ENCODE measurements around the gene OSTN.
"Not testable (repeated sequence)": the region's sequence is repeated elsewhere in the genome, so short reads cannot be mapped to it uniquely, and the experiment has no call there.

The OSTN gene

DNA sequence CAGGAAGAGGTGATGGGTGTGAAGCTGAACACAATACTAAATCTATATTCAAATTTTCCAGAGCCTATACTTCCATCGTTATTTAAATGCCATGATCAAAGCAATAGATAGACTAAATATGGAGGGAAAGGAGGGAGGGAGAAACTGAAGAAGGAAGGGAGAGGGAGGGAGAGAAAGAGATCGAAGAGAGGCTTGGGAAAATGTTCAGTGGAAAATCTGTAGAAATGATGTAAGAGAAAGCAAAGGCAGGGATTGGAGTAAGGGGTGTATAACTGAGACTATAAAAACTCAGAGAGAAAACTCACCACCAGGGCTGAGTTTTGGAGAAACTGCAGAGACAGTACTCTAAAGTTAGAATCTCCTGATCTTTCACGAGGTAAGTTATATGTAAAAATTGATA lies at the start of gene OSTN:
OSTN (plus strand) TSS at position 310 of the 400 bp plus-strand sequence. CDS start 13,292 bp downstream, outside the sequence.
- no peak for DNase-seq

DNA sequence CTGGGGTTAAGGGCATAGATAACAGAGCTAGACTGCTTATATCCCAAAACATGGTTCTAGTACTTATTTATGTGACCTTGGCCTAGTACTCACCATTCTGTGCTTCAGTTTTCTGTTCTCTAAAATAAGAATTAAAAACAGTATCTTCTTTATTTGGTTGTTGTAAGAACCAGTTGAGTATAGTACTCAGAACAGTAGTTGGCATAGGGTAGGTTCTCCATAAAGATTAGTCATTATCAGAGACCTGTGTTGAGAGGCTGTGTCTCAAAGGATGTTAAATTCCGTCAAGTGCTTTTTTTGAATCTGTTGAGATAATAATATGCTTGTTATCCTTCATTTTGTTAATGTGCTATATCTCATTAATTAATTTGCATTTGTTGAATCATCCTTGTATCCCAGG lies 47.4 kb upstream of the OSTN start:
- no peak for DNase-seq

DNA sequence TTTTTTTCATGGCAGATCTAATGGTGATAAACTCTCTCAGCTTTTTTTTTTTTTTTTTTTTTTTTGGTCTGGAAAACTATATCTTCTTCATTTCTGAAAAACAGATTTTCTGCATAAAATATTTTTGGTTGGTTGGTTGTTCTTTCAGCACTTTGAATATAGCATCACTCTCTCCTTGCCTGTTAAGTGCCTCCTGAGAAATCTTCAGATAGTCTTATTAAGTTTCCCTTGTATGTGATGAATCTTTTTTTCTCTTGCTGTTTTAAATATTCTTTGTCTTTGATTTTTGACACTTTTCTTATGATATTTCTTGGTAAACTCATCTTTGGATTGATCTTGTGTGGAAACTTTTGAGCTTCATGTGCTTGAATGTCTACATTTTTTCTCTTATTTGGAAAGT lies 44.2 kb upstream of the OSTN start:
- no peak for DNase-seq

DNA sequence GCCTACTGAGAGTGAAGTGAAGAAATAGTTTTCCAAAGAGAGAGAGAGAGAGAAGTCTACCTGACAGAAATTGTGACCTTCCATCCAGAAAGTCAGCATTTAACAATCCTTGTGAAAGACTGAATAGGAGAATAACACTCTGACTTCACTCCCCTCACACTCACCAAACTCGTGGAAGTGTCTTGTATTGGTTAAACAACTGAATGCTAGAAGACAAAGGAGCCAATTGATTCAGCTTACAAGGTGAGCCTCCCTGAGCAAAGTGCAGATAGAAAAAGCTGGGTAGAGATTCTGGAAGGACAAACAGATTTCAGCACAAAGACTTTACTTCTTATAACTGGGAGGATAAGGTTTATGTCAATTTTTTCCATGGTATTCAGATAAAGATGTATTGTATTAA lies 40.8 kb upstream of the OSTN start:
- DNase-seq, result no peak

DNA sequence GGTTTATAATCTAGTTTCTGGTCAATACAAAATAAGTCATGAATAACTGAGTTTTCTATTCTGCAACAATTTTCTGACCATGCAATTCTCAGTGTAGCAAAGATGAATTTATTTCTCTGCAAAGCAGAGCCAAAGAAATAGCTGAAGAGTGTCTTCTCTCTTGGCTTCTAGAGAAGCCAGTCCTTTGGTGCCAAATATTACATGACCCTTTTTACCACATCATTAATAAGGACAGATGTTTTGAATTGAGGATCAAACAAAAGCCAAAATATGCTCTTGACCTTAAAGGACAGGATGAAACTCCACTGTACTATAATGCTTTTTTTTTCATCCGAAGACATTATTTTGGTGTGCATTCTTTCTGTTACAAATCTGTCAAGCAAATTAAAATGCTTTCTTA lies 40.2 kb upstream of the OSTN start:
- DNase-seq, result no peak

GRCh38 chr3:191165802-191166201 lies 33.2 kb upstream of the OSTN start:
- no peak for DNase-seq

DNA sequence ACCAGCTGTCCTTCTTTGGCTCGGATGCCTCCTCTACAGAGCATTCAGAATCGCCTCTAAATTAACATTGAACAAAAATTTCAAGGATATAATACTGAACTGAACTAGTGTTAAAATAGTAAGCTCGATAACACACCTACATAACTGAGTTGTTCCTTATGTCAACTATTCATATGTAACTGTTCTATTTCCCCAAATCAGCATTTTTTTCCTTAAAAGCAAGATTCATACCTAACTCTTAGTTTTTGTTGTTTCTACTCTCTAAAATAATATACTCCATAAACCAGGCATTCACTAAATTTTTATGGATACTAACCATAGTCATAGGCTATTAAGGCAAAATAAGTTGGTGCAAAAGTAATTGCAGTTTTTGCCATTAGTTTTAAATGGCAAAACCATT lies 32.7 kb upstream of the OSTN start:
- DNase-seq, result no peak

DNA sequence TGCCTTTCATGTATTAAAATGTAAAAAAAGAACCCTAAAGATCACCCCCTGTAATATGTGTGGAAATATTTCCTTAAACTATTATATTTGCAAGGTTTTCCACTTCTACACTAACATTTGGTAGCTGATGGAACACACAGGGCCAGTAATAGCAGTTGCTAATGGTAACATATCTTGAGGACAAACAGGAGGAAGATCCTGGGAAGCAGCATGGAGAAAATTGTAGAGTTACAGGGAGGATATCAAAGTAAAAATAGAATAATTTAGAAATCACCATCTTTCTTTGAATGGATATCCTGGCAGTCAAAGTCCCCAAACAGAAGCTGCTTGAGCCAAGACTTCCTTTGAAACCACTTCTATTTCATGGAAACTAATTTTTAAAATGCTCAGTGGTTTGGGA lies 29.5 kb upstream of the OSTN start:
- DNase-seq, result no peak

DNA sequence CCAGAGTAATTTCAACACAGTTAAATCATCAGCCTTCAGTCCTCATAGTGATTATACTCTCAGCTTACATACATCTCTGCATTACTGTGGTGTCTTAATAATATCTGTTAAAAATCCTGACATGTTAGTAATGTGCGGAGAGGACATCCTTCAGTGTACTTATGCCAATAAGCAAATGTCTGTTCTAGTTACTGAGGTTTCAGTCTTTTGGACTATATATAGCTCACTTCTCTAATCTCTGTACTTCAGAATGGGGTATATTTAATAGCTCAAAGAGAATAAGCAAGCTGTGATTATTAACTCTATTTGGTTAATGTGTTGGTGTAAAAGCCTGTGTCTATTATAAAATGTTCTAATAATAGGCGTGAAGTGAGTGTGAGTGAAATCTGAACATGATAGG lies 28.9 kb upstream of the OSTN start:
- DNase-seq, result no peak

GRCh38 chr3:191175102-191175501 lies 23.9 kb upstream of the OSTN start:
- DNase-seq, result no peak

DNA sequence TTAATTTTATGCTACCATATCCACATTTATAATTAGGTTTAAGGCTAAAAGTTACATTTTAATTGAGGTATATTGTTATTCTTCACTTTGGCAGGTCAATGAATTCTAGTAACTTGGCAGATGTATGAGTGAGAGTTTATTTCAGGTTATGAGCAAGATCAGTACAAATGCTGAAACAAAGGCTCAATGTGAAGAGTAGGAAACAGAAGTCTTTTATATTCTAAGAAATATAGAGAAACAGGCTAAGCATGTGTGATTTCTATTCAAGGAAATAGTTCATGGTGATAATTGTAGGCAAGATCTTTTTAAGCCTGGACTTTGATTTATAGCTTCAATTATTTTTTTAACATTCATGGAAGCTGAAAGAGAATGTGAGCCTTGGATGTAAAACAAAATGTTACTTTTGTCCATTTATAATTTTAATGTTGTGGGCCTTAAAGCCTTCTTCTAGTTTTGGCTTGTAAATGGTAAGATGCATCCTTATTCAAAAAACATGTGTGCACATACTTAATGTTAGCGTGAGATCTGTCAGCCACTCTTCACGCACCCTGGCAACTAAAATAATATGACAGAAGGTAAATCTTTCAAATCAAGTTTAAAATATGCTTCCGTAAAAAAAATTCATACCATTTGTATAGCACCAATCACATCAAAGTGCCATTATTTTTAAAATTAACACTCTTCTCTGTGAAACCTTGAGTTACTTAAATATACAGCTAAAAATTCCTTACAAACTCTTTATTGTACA lies 22.8 kb upstream of the OSTN start:
- DNase-seq, result no peak

DNA sequence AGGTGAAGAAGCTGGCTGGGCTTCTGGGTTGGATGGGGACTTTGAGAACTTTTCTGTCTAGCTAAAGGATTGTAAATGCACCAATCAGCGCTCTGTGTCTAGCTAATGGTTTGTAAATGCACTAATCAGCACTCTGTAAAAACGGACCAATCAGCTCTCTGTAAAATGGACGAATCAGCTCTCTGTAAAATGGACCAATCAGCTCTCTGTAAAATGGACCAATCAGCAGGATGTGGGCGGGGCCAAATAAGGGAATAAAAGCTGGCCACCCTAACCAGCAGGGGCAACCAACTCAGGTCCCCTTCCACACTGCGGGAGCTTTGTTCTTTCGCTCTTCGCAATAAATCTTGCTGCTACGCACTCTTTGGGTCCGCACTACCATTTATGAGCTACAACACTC lies 13.7 kb upstream of the OSTN start:
- DNase-seq, result not testable (repeated sequence)

DNA sequence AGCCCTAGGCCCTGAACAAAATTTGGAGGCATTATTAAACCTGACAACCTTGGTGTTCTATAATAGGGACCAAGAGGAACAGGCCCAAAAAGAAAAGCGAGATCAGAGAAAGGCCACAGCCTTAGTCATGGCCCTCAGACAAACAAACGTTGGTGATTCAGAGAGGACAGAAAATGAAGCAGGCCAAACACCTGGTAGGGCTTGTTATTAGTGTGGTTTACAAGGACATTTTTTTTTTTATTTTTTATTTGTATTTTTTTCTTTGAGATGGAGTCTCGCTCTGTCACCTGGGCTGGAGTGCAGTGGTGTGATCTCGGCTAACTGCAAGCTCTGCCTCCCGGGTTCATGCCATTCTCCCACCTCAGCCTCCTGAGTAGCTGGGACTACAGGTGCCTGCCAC lies 10.8 kb upstream of the OSTN start:
- DNase-seq, result not testable (repeated sequence)

DNA sequence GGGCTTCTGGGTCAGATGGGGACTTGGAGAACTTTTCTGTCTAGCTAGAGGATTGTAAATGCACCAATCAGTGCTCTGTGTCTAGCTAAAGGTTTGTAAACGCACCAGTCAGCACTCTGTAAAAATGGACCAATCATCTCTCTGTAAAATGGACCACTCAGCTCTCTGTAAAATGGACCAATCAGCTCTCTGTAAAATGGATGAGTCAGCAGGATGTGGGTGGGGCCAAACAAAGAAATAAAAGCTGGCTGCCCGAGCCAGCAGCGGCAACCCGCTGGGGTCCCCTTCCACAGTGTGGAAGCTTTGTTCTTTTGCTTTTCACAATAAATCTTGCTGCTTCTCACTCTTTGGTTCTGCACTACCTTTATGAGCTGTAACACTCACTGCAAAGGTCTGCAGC lies 6.8 kb upstream of the OSTN start:
- DNase-seq, result not testable (repeated sequence)

- no peak for DNase-seq
Observed at GRCh38 chr3:191192941-191193340, 6.1 kb upstream of the OSTN start.

GRCh38 chr3:191197761-191198306 lies 1.2 kb upstream of the OSTN start:
- no peak for DNase-seq

DNA sequence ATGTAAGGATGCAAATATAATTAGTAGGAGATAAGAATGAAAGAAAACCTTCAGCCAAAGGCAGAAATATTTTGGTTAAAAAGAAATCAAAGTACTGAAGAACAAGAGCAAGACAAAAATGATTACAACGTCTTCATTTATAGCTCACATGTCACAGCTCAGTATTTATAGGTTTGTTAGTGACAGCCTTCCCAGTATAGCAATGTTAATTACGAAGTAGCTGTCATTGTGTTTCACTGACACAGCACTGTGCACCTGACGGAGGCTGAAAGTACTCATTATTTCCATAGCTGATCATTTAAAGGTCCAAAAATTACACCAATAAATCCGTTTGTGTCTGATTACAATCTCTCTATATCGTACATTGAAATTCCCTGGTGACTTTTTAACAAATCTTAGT lies 561 bp upstream of the OSTN start:
- no peak for DNase-seq

GRCh38 chr3:191210032-191210431 lies 11.0 kb downstream of the OSTN start:
- no peak for DNase-seq

DNA sequence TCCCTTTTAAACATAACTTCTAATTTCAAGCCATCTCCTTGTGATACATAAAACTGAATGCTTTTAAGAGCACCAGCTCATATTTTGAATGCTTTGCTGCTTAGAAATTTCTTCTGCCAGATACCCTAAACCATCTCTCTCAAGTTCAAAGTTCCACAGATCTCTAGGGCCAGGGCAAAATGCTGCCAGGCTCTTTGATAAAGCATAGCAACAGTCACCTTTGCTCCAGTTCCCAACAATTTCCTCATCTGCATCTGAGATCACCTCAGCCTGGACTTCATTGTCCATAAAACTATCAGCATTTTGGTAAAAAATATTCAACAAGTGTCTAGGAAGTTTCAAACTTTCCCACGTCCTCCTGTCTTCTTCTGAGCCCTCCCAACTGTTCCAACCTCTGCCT lies 17.5 kb downstream of the OSTN start:
- DNase-seq, result no peak

- DNase-seq, result no peak
Observed at GRCh38 chr3:191217301-191217700, 18.3 kb downstream of the OSTN start.

DNA sequence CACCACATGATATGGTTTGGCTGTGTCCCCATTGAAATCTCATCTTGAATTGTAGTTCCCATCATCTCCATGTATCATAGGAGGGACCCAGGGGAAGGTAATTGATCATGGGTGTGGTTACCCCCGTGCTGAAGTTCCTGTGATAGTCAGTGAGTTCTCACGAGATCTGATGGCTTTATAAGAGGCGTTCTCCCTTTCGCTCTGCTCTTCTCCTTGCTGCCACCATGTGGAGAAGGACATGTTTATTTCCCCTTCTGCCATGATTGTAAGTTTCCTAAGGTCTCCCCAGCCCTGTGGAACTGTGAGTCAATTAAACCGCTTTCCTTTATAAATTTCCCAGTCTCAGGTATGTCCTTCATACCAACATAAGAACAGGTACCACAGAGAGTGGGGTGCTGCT lies 21.9 kb downstream of the OSTN start:
- no peak for DNase-seq

DNA sequence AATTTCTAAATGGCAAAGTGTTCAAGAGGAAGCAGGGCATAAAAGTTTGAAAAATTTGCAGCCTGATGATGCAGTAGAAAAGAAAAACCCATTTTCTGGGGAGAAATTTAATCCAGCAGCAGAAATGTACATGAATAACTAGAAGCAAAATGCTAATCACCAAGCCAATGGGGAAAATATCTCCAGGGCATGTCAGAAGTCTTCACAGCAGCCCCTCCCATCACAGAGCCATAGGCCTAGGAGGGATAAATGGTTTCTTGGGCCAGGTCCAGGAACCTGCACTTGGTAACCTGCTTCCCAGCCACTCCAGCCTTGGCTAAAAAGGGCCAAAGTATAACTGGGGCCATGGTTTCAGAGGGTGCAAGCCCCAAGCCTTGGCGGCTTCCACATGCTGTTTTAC lies 22.6 kb downstream of the OSTN start:
- DNase-seq, result no peak

GRCh38 chr3:191227541-191227940 lies 28.5 kb downstream of the OSTN start:
- DNase-seq, result no peak

DNA sequence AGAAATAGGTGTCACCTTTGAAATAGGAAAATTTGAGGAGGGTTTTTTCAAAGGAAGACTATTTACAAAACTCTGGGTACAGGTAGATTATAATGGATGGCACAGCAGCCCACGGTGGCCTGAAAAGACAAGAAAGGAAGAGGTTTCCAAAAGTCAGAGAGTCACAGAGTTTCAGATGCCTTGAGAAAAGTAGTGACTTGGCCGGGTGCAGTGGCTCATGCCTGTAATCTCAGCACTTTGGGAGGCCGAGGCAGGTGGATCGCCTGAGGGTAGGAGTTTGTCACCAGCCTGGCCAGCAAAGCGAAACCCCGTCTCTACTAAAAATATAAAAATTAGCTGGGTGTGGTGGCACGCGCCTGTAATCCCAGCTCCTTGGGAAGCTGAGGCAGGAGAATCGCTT lies 35.2 kb downstream of the OSTN start:
- no peak for DNase-seq
